Activated naive CD8-positive, alpha-beta T cell treated with anti-CD3 and anti-CD28 coated beads, Interleukin-2, amount 10 ng/mL, durations not matched to agents 7 days and 5 days (primary cell): ENCODE measurements around the gene LUC7L. TPM values are rescaled to one million over a fixed set of nuclear protein-coding genes. Genes with fewer than 3 reads are reported as not detected.
"Not testable (repeated sequence)": the region's sequence is repeated elsewhere in the genome, so short reads cannot be mapped to it uniquely, and the experiment has no call there.

Experiments used
- ATAC-seq: fragments of 150-1000 bp; cut with Tn5 transposase; one replicate; pipeline ENCODE4 v1.10.0; 2021; ENCODE audit warnings: low read depth, moderate library complexity
- POLR2A ChIA-PET: fragments of 350-600 bp; sonication (Branson Sonifier 250); formaldehyde crosslinking; loops from one replicate; lab custom pipeline; 2021; ENCODE audit warnings: antibody characterized with exemption; lab: Charles Lee
- DNase-seq: peaks from one replicate; pipeline ENCODE4 v3.0.0; 2021
- H3K27ac Mint-ChIP-seq: one replicate; pipeline ENCODE4 v1.8.0; 2022; ENCODE audit warnings: mild to moderate bottlenecking, mixed read lengths
- H3K27me3 Mint-ChIP-seq: one replicate; pipeline ENCODE4 v1.8.0; 2022; ENCODE audit warnings: mild to moderate bottlenecking, moderate library complexity, mixed read lengths
- H3K36me3 Mint-ChIP-seq: one replicate; pipeline ENCODE4 v1.8.0; 2021; ENCODE audit warnings: mild to moderate bottlenecking, mixed read lengths
- H3K4me1 Mint-ChIP-seq: one replicate; pipeline ENCODE4 v1.8.0; 2021; ENCODE audit warnings: mixed read lengths
- H3K4me3 Mint-ChIP-seq: one replicate; pipeline ENCODE4 v1.8.0; 2022; ENCODE audit warnings: mild to moderate bottlenecking, moderate library complexity, mixed read lengths
- H3K9me3 Mint-ChIP-seq: one replicate; pipeline ENCODE4 v1.8.0; 2021; ENCODE audit warnings: mixed read lengths
- total RNA-seq, 2 experiments: library from RNA; stranded (reverse); gene quantifications; one replicate each; pipeline ENCODE4 v1.2.3, GENCODE V29; 2021

Gene LUC7L
- total RNA-seq, 2 experiments from 2014 or later, result 83.8 to 86.2 TPM

DNA sequence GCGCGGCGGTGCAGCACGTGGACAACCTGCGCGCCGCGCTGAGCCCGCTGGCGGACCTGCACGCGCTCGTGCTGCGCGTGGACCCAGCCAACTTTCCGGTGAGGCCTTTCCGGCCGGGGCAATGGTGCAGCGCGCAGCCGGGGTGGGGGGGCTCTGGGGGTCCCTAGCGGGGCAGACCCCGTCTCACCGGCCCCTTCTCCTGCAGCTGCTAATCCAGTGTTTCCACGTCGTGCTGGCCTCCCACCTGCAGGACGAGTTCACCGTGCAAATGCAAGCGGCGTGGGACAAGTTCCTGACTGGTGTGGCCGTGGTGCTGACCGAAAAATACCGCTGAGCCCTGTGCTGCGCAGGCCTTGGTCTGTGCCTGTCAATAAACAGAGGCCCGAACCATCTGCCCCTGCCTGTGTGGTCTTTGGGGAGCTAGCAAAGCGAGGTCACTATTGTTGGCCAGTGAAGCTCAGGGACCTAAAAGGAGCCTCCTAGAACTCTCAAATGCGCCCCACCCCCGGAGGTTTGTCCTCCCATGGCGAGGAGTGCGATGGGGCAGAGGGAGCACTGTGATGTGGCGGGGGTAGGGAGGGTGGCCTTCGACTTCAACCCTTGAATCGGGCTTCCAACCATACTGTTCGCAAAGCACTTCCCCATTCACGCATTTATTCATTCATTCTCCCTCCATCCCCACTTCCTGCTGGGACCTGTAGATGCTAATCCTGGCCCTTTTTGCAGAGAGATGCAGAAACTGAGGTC is 62.7 kb downstream of the LUC7L start:
- Mint-ChIP-seq H3K4me1 (peaks cover 7% of the 10 kb centered on the region), H3K36me3 (no peaks in the 10 kb centered on the region), H3K9me3 (no peaks in the 10 kb centered on the region), H3K27me3 (peaks cover 54% of the 10 kb centered on the region), H3K4me3 (no peak overlapping the region), H3K27ac (no peak overlapping the region)
- POLR2A ChIA-PET, result interaction anchor here (0.6 kb wide), 1 partner anchor 69 kb away, joined by 3 read pairs; no protein-coding TSS in a partner anchor
- ATAC-seq (no peak), DNase-seq (no peak)

- H3K9me3 Mint-ChIP-seq, result no peaks in the 10 kb centered on the region
- H3K4me1 Mint-ChIP-seq, result peaks cover 5% of the 10 kb centered on the region
- no peak within 1 kb of the TSS for H3K4me3 Mint-ChIP-seq
- POLR2A ChIA-PET, result interaction anchor here (0.6 kb wide), 1 partner anchor 70 kb away, joined by 3 read pairs; no protein-coding TSS in a partner anchor
- no peak for DNase-seq
- ATAC-seq, result no peak
- H3K27ac Mint-ChIP-seq, result no peak within 1 kb of the TSS
- peaks cover 52% of the 10 kb centered on the region for H3K27me3 Mint-ChIP-seq
- no peaks in the 10 kb centered on the region for H3K36me3 Mint-ChIP-seq
Measured at GRCh38 chr16:165539-166374, 63.5 kb downstream of the LUC7L start, which contains the start of gene HBM. TSS of gene HBM (plus strand) at chr16:165978. CDS start at chr16:165998, 20 bp downstream.

DNA sequence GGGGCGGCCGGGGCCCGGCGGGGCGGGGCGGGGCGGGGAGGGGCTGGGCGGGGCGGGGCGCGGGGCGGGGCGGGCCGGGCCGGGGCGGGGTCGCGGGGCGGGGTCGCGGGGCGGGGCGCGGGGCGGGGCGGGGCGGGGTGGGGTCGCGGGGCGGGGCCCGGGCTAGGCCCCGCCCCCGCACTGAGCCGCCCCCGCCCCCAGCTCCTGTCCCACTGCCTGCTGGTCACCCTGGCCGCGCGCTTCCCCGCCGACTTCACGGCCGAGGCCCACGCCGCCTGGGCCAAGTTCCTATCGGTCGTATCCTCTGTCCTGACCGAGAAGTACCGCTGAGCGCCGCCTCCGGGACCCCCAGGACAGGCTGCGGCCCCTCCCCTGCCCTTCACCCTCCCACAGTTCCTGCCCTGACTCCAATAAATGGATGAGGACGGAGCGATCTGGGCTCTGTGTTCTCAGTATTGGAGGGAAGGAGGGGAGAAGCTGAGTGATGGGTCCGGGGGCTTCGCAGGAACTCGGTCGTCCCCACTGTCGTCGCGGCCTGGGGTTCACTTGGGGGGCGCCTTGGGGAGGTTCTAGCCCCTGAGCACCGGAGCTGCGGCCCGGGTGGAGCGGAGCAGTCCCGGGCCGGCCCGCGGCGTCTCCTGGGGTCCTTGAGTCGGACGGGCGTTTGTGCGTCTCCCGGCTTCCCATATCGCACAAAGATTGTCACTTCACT is 64.3 kb downstream of the LUC7L start:
- ATAC-seq (no peak), DNase-seq (no peak)
- Mint-ChIP-seq H3K4me3 (no peak overlapping the region), H3K9me3 (no peaks in the 10 kb centered on the region), H3K27me3 (peaks cover 46% of the 10 kb centered on the region), H3K4me1 (peaks cover 5% of the 10 kb centered on the region), H3K27ac (no peak overlapping the region), H3K36me3 (no peaks in the 10 kb centered on the region)
- POLR2A ChIA-PET, result no interaction called here

GRCh38 chr16:164134-164823 is 65.0 kb downstream of the LUC7L start:
- H3K4me1 Mint-ChIP-seq, H3K4me3 Mint-ChIP-seq, H3K9me3 Mint-ChIP-seq, DNase-seq, H3K36me3 Mint-ChIP-seq, H3K27ac Mint-ChIP-seq, POLR2A ChIA-PET: not testable (repeated sequence)
- peak; percentile 41 for ATAC-seq
- H3K27me3 Mint-ChIP-seq, result peaks cover 44% of the 10 kb centered on the region

DNA sequence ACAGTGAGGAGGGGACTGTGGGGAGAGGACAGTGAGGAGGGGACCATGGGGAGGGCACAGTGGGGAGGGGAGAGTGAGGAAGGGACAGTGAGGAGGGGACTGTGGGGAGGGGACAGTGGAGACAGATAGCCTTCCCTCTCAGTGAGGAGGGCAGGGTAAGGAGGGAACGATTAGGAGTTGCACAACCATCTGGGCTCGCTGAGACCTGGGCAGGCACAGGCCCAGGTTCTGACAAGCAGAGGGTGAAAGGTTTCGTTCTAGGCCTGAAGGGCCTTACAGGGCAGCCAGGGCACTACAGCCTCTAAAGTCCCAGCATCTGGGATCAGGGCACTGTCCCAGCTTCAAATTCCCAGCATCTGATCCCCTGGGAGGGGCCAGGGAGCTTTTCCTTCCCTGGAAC is 65.6 kb downstream of the LUC7L start:
- H3K4me1 Mint-ChIP-seq, H3K4me3 Mint-ChIP-seq, POLR2A ChIA-PET, DNase-seq, H3K9me3 Mint-ChIP-seq, ATAC-seq, H3K36me3 Mint-ChIP-seq, H3K27ac Mint-ChIP-seq: not testable (repeated sequence)
- H3K27me3 Mint-ChIP-seq, result peaks cover 40% of the 10 kb centered on the region

- H3K27me3 Mint-ChIP-seq, result peaks cover 37% of the 10 kb centered on the region
- H3K4me1 Mint-ChIP-seq, POLR2A ChIA-PET, ATAC-seq, H3K27ac Mint-ChIP-seq, DNase-seq, H3K4me3 Mint-ChIP-seq, H3K9me3 Mint-ChIP-seq, H3K36me3 Mint-ChIP-seq: not testable (repeated sequence)
Measured at GRCh38 chr16:163139-163538, 66.1 kb downstream of the LUC7L start.

DNA sequence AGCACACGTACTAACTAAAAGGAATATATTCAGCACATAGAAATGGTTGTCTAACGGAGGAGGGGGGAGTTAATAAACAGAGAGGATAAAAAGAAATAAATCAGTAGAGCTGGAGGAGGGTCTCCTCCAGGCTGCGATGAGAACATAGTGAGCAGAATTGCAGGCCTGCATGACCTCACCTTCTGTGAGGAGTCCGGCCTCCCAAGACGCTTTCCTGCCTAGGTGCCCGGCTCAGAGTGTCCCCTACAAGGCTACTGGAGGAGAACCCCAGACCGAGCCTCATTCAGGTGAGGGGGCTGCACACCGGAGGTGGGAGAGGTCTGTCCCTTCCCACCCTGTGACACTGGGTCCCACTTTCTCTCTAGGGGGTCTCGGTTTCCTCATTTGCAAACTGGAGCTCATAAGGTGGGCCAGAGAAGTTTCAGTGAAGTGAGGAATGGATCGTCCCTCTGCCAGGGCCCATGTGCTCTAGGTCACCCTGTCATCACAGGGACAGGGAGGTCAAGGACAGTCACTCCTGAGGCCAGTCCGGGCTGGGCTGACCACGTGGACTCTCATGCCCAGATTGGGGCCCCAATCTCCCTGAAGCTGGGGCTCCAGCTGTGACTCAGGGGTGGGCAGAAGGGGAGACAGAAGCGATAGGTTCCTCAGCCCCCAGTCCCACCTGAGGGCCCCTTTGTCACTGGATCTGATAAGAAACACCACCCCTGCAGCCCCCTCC is 66.8 kb downstream of the LUC7L start:
- peaks cover 3% of the 10 kb centered on the region for H3K4me1 Mint-ChIP-seq
- H3K36me3 Mint-ChIP-seq, result no peaks in the 10 kb centered on the region
- POLR2A ChIA-PET, result no interaction called here
- H3K9me3 Mint-ChIP-seq, result no peaks in the 10 kb centered on the region
- peaks cover 30% of the 10 kb centered on the region for H3K27me3 Mint-ChIP-seq
- no peak for DNase-seq
- no peak overlapping the region for H3K4me3 Mint-ChIP-seq
- ATAC-seq, result no peak
- no peak overlapping the region for H3K27ac Mint-ChIP-seq

DNA sequence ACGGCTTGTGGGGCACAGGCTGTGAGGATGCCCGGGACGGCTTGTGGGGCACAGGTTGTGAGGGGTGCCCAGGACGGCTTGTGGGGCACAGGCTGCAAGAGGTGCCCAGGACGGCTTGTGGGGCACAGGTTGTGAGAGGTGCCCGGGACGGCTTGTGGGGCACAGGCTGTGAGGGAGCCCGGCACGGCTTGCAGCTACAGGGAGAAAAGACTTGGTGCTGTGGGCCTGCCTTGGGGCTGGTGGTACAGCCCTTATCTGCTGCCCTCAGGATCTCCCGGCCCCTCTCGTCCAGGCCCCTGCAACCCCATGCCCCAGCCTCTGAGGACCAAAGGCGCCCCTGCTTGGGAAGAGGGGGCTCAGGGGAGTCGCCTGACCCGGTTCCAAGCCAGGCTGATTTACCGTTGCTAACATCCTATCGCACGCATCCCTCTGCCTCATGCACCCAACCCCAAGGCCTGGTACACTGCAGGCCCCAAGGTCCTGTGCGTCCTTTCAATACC is 68.5 kb downstream of the LUC7L start:
- ATAC-seq (no peak), DNase-seq (no peak)
- H3K36me3 Mint-ChIP-seq, result no peaks in the 10 kb centered on the region
- POLR2A ChIA-PET, result no interaction called here
- peaks cover 25% of the 10 kb centered on the region for H3K27me3 Mint-ChIP-seq
- H3K9me3 Mint-ChIP-seq, result no peaks in the 10 kb centered on the region
- no peak overlapping the region for H3K27ac Mint-ChIP-seq
- H3K4me3 Mint-ChIP-seq, result no peak overlapping the region
- no peaks in the 10 kb centered on the region for H3K4me1 Mint-ChIP-seq

GRCh38 chr16:160242-160641 is 69.0 kb downstream of the LUC7L start:
- H3K9me3 Mint-ChIP-seq, H3K4me1 Mint-ChIP-seq, H3K36me3 Mint-ChIP-seq, ATAC-seq, DNase-seq, POLR2A ChIA-PET, H3K4me3 Mint-ChIP-seq, H3K27ac Mint-ChIP-seq: not testable (repeated sequence)
- H3K27me3 Mint-ChIP-seq, result peaks cover 24% of the 10 kb centered on the region

DNA sequence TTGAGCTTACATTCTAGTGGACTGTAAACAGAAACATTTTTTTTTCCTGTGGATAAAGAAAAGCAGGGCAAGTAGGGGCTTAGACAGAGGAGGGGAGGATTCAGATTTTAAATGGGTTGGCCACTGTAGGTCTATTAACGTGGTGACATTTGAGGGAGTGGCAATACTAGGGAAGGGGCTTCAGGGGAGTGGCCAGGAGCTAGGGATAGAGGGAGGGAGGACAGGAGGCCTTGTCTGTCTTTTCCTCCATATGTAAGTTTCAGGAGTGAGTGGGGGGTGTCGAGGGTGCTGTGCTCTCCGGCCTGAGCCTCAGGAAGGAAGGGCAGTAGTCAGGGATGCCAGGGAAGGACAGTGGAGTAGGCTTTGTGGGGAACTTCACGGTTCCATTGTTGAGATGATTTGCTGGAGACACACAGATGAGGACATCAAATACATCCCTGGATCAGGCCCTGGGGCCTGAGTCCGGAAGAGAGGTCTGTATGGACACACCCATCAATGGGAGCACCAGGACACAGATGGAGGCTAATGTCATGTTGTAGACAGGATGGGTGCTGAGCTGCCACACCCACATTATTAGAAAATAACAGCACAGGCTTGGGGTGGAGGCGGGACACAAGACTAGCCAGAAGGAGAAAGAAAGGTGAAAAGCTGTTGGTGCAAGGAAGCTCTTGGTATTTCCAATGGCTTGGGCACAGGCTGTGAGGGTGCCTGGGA is 70.0 kb downstream of the LUC7L start:
- peaks cover 28% of the 10 kb centered on the region for H3K27me3 Mint-ChIP-seq
- DNase-seq, result no peak
- H3K9me3 Mint-ChIP-seq, result no peaks in the 10 kb centered on the region
- H3K4me3 Mint-ChIP-seq, result no peak overlapping the region
- no peak for ATAC-seq
- H3K36me3 Mint-ChIP-seq, result no peaks in the 10 kb centered on the region
- peaks cover 5% of the 10 kb centered on the region for H3K4me1 Mint-ChIP-seq
- POLR2A ChIA-PET, result no interaction called here
- H3K27ac Mint-ChIP-seq, result no peak overlapping the region

GRCh38 chr16:155031-155398 is 74.2 kb downstream of the LUC7L start:
- H3K36me3 Mint-ChIP-seq, result no peaks in the 10 kb centered on the region
- POLR2A ChIA-PET, result no interaction called here

More at GRCh38 chr16:155031-155398, 74.2 kb downstream of the LUC7L start:
- ATAC-seq (no peak), DNase-seq (no peak)
- no peaks in the 10 kb centered on the region for H3K9me3 Mint-ChIP-seq
- peaks cover 5% of the 10 kb centered on the region for H3K4me1 Mint-ChIP-seq
- H3K27ac Mint-ChIP-seq, result no peak overlapping the region
- H3K4me3 Mint-ChIP-seq, result peak overlapping the region; percentile 78
- peaks cover 28% of the 10 kb centered on the region for H3K27me3 Mint-ChIP-seq
